Endothelial cell of umbilical vein (primary cell): ENCODE measurements around the gene ORC5.

ENCODE experiments used
- EZH2 ChIP-seq: IDR thresholded peaks from 2 replicates; pipeline ENCODE4 v1.6.1; 2012; ENCODE audit warnings: borderline replicate concordance, low read depth, mild to moderate bottlenecking, moderate library complexity, low read length, inconsistent platforms; ENCODE audit not compliant: severe bottlenecking
- FOS ChIP-seq: IDR thresholded peaks from 2 replicates; pipeline ENCODE4 v1.6.1; 2011; ENCODE audit warnings: mild to moderate bottlenecking, low read length, moderate library complexity, borderline replicate concordance; ENCODE audit not compliant: insufficient read depth
- GATA2 ChIP-seq: IDR thresholded peaks from 2 replicates; pipeline ENCODE4 v1.7.0; 2011; ENCODE audit warnings: low read depth, mild to moderate bottlenecking, moderate library complexity, mixed read lengths, low read length; ENCODE audit not compliant: insufficient read length, insufficient read depth
- JUN ChIP-seq: IDR thresholded peaks from 2 replicates; pipeline ENCODE4 v1.6.1; 2011; ENCODE audit warnings: borderline replicate concordance, low read depth; ENCODE audit not compliant: insufficient read length, insufficient read depth
- MAX ChIP-seq: IDR thresholded peaks from 2 replicates; pipeline ENCODE4 v1.6.1; 2011; ENCODE audit not compliant: insufficient read depth, insufficient read length
- MYC ChIP-seq: IDR thresholded peaks from one replicate; pipeline ENCODE4 v1.6.1; 2011; ENCODE audit warnings: mild to moderate bottlenecking, low read depth, low read length
- POLR2A ChIP-seq: IDR thresholded peaks from 2 replicates; pipeline ENCODE4 v1.6.1; 2012; ENCODE audit warnings: low read depth, mild to moderate bottlenecking, control low read depth, low read length
- POLR2AphosphoS5 ChIP-seq: IDR thresholded peaks from 2 replicates; pipeline ENCODE4 v1.6.1; 2012; ENCODE audit warnings: low read depth, mild to moderate bottlenecking, control low read depth, low read length, moderate library complexity; ENCODE audit not compliant: insufficient read depth
- TF ChIP-seq, protein P1 (sequence below), 2 donors: IDR thresholded peaks; 1 replicate in 1 of 2; 2 replicates in 1 of 2; pipeline ENCODE4 v1.5.1; 2011; ENCODE audit warnings: low read length in 2 of 2, mild to moderate bottlenecking in 2 of 2, moderate library complexity in 2 of 2, control low read depth in 1 of 2, inconsistent platforms in 1 of 2, low read depth in 1 of 2; ENCODE audit not compliant: insufficient read depth in 1 of 2; ENCODE audit errors: extremely low read depth in 1 of 2

DNA sequence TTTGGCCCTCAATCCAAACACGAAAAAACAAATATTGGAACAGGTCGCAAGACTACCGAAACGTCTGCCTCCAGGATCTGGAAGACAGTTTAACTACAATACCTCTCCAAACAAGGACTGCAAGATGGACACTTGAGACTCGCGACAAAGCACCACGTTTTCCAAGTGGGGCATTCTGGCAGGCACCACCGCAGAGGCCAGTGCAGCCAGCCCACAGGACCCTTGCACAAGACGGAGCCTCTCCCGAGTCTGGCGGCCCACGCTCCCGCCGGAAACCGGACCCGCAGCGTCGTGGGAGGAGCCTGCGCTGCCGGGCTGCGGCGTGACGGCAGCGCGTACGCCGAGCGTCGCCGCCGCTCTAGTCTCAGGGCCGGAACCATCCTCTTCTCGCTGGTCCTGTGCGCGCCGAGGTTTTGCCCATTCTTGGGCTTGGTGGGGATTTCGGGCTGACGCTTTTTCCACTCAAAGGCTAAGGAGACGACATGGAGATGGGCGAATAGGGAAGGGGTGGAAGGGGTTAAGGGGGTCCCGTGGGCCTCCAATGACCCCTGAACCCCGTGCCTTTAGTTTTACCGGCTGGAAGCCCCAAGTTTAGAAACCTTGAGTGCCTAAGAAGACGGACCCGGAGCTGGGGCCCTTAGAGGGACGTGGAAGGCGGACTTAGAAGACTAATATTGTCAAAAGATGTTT, at the start of gene ORC5:
- TF ChIP-seq, protein P1, sequence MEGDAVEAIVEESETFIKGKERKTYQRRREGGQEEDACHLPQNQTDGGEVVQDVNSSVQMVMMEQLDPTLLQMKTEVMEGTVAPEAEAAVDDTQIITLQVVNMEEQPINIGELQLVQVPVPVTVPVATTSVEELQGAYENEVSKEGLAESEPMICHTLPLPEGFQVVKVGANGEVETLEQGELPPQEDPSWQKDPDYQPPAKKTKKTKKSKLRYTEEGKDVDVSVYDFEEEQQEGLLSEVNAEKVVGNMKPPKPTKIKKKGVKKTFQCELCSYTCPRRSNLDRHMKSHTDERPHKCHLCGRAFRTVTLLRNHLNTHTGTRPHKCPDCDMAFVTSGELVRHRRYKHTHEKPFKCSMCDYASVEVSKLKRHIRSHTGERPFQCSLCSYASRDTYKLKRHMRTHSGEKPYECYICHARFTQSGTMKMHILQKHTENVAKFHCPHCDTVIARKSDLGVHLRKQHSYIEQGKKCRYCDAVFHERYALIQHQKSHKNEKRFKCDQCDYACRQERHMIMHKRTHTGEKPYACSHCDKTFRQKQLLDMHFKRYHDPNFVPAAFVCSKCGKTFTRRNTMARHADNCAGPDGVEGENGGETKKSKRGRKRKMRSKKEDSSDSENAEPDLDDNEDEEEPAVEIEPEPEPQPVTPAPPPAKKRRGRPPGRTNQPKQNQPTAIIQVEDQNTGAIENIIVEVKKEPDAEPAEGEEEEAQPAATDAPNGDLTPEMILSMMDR (IDR thresholded peaks at IDR 0.05; ENCODE audit: extremely low read depth in 1 of 2, insufficient read depth in 1 of 2, low read depth in 1 of 2, low read length in 2 of 2), result no peak
- TF ChIP-seq MAX, result no peak
- TF ChIP-seq MYC, result no peak
- no peak for TF ChIP-seq EZH2
- peak; percentile 99 for TF ChIP-seq POLR2AphosphoS5
- peak; percentile 95 for TF ChIP-seq POLR2A
- no peak for TF ChIP-seq FOS
- TF ChIP-seq JUN, result no peak
- no peak for TF ChIP-seq GATA2
